OCI-LY1 (cell line): Measurements from ENCODE around the gene SLC22A17.

Experiments
- CTCF ChIP-seq: fragments of 200-600 bp; sonication (generic), shearing (Covaris generic); IDR thresholded peaks from 2 replicates; pipeline ENCODE4 v1.5.1; 2017; ENCODE audit warnings: mild to moderate bottlenecking, antibody characterized with exemption, low read length, moderate library complexity, mixed read lengths
- EZH2 ChIP-seq: fragments of 200-600 bp; sonication (generic), shearing (Covaris generic); IDR thresholded peaks from 2 replicates; pipeline ENCODE4 v1.8.0; 2017; ENCODE audit warnings: borderline replicate concordance, mixed run types, mild to moderate bottlenecking, antibody characterized with exemption, low read length, moderate library complexity, mixed read lengths

GRCh38 chr14:23307146-23307530 lies 45.5 kb downstream of the SLC22A17 start:
- TF ChIP-seq CTCF: no peak
- TF ChIP-seq EZH2: no peak
